GM12878 (cell line): Measurements from ENCODE around the gene ASTL. TPM values are rescaled to one million over a fixed set of nuclear protein-coding genes. Genes with fewer than 3 reads are reported as not detected.

Experiments used
- ATAC-seq: fragments of 200-7000 bp; cut with Tn5 transposase; 3 replicates; pipeline ENCODE4 v1.9.1; 2020; ENCODE audit warnings: mild to moderate bottlenecking, moderate library complexity
- BruUV-seq: library from RNA; stranded (reverse); fragments of 400-500 nt; replicated peaks from 2 replicates; lab custom pipeline; 2021; lab: Mats Ljungman, UMichigan
- CTCF ChIA-PET: fragments of 300-600 bp; sonication (Branson Sonifier 250); formaldehyde crosslinking; extraction: SDS; loops from one replicate; lab custom pipeline; 2021; ENCODE audit warnings: inconsistent platforms; lab: Yijun Ruan, JAX
- POLR2A ChIA-PET: fragments of 350-600 bp; formaldehyde crosslinking; extraction: SDS; loops from one replicate; lab custom pipeline; 2021; ENCODE audit warnings: inconsistent platforms; lab: Charles Lee
- RAD21 ChIA-PET: fragments of 300-600 bp; sonication (Branson Sonifier 250); formaldehyde crosslinking; loops from one replicate; lab custom pipeline; 2023; ENCODE audit warnings: antibody characterized with exemption; ENCODE audit not compliant: unreplicated experiment; lab: Charles Lee
- SMC1A ChIA-PET: fragments of 300-600 bp; sonication (Branson Sonifier 250); formaldehyde crosslinking; loops from one replicate; lab custom pipeline; 2023; ENCODE audit not compliant: unreplicated experiment, uncharacterized antibody; lab: Charles Lee
- DNase-seq: peaks from one replicate; pipeline ENCODE4 v3.0.0-alpha.2; 2011; ENCODE audit warnings: low read depth, low spot score
- FAIRE-seq: peaks from 3 replicates; lab custom pipeline; 2011; peaks lifted over from hg19 to GRCh38; lab: Jason Lieb, UNC
- H2AFZ ChIP-seq: 2 replicates; pipeline ENCODE4 v1.6.0; 2011; ENCODE audit warnings: low read depth, low read length, control low read depth; ENCODE audit not compliant: control insufficient read depth
- H3K27ac ChIP-seq: 2 replicates; pipeline ENCODE4 v1.5.1; 2011; ENCODE audit warnings: control low read depth; ENCODE audit not compliant: control insufficient read depth, insufficient read depth
- H3K27me3 ChIP-seq, 2 experiments: replicated peaks in 1 of 2; 2 replicates each; pipeline versions ENCODE4 v1.6.0 to v1.6.1; 2011; ENCODE audit warnings: low read length in 1 of 2; ENCODE audit not compliant: control insufficient read depth in 2 of 2, insufficient read depth in 2 of 2
- H3K36me3 ChIP-seq, 2 experiments: 2 replicates each; pipeline ENCODE4 v1.5.1; 2011; ENCODE audit warnings: low read length in 1 of 2; ENCODE audit not compliant: control insufficient read depth in 2 of 2, insufficient read depth in 2 of 2
- H3K4me1 ChIP-seq: 2 replicates; pipeline ENCODE4 v1.6.1; 2011; ENCODE audit warnings: mild to moderate bottlenecking, low read length, moderate library complexity, mixed read lengths; ENCODE audit not compliant: control insufficient read depth, insufficient read depth
- H3K4me2 ChIP-seq: 2 replicates; pipeline ENCODE4 v1.6.0; 2011; ENCODE audit warnings: control low read depth; ENCODE audit not compliant: control insufficient read depth, insufficient read depth
- H3K4me3 ChIP-seq: fragments of 200-600 bp; sonication (generic); 2 replicates; pipeline ENCODE4 v1.5.1; 2016
- H3K79me2 ChIP-seq: 2 replicates; pipeline ENCODE4 v1.6.0; 2011; ENCODE audit warnings: low read length; ENCODE audit not compliant: control insufficient read depth, insufficient read depth
- H3K9ac ChIP-seq: 2 replicates; pipeline ENCODE4 v1.8.0; 2011; ENCODE audit warnings: low read length, control low read depth, mixed read lengths; ENCODE audit not compliant: control insufficient read depth, insufficient read depth
- H3K9me3 ChIP-seq: replicated peaks from 3 replicates; pipeline ENCODE4 v1.5.1; 2011; ENCODE audit warnings: mild to moderate bottlenecking, low read length; ENCODE audit not compliant: control insufficient read depth, insufficient read depth
- H4K20me1 ChIP-seq: 2 replicates; pipeline ENCODE4 v1.6.0; 2011; ENCODE audit not compliant: control insufficient read depth, insufficient read depth
- EGR1 ChIP-seq, 2 experiments: IDR thresholded peaks; 1 replicate in 1 of 2; 2 replicates in 1 of 2; pipeline ENCODE4 v1.6.1; 2011 to 2012; ENCODE audit warnings: low read depth in 2 of 2, low read length in 2 of 2, borderline replicate concordance in 1 of 2, mild to moderate bottlenecking in 1 of 2, moderate library complexity in 1 of 2
- ESRRA ChIP-seq: IDR thresholded peaks from 2 replicates; pipeline ENCODE4 v1.6.1; 2012; ENCODE audit warnings: mild to moderate bottlenecking, low read length, improper control_type of control experiment
- PML ChIP-seq: IDR thresholded peaks from 2 replicates; pipeline ENCODE4 v1.6.1; 2012; ENCODE audit warnings: low read length, inconsistent platforms
- RB1 ChIP-seq: fragments of 450-650 bp; formaldehyde crosslinking; IDR thresholded peaks from 2 replicates; pipeline ENCODE4 v1.6.1; 2017; ENCODE audit warnings: mild to moderate bottlenecking, borderline replicate concordance
- RCOR1 ChIP-seq: conservative IDR thresholded peaks from 2 replicates; pipeline ENCODE4 v1.6.1; 2012; ENCODE audit warnings: low read depth, low read length, improper control_type of control experiment
- ZSCAN29 ChIP-seq: fragments of 450-650 bp; IDR thresholded peaks from 2 replicates; pipeline ENCODE4 v1.6.1; 2017; ENCODE audit warnings: mild to moderate bottlenecking, moderate library complexity
- WGBS: methylation state at CpG from one replicate; pipeline ENCODE4 v1.1.6; 2016; ENCODE audit warnings: low lambda C conversion rate; ENCODE audit not compliant: insufficient replicate concordance, insufficient coverage; ENCODE audit errors: missing lambda C conversion rate; 5-methylcytosine and 5-hydroxymethylcytosine counted together
- in situ Hi-C: fragments of 300-500 bp; cut with MboI; formaldehyde crosslinking; loops from 9 replicates; pipeline ENCODE4 v1.14.3; 2018; ENCODE audit warnings: mixed read lengths
- intact Hi-C: fragments of 100-400 bp; cut with micrococcal nuclease; formaldehyde crosslinking; loops from one replicate; pipeline ENCODE4 v1.14.2; 2022; ENCODE audit not compliant: unreplicated experiment
- polyA plus RNA-seq, 11 experiments: library from polyadenylated mRNA; depleted of rRNA in 4 of 11; unstranded in 6 of 11; stranded (reverse) in 5 of 11; fragments of >200 nt; fragmentation: Nextera tagmentation in 4 of 11; fragmentation: Illumina TruSeq in 1 of 11; extraction: Ambion mirVana in 4 of 11; extraction: Trizol in 1 of 11; gene quantifications; 1 replicate in 1 of 11; 2 replicates in 10 of 11; pipeline versions ENCODE4 v1.2.1 to v1.2.3, GENCODE V29; 2011 to 2016; ENCODE audit warnings: inconsistent platforms in 2 of 11, missing spikeins in 2 of 11, low read depth in 1 of 11
- total RNA-seq, 4 experiments: library from RNA; depleted of rRNA in 3 of 4; stranded (reverse); fragments of >200 nt in 3 of 4; fragmentation: Illumina TruSeq in 1 of 4; extraction: Trizol in 1 of 4; gene quantifications; 2 replicates each; pipeline versions ENCODE4 v1.2.1 to v1.2.3, GENCODE V29; 2013 to 2021
- TF ChIP-seq, protein P1 (sequence below): fragments of 450-650 bp; formaldehyde crosslinking; IDR thresholded peaks from 2 replicates; pipeline ENCODE4 v1.4.0; 2020; ENCODE audit warnings: mild to moderate bottlenecking, moderate library complexity
- TF ChIP-seq, protein P2 (sequence below): IDR thresholded peaks from 2 replicates; pipeline ENCODE4 v1.6.1; 2012; ENCODE audit warnings: low read depth, low read length, improper control_type of control experiment

The ASTL gene
- total and polyA plus RNA-seq, 10 of the 15 experiments (the other 5 are each of a cell fraction or from before 2014, with no cell fraction given) = 0.18 to 1.0 (median 0.38) TPM; not detected in 4

DNA sequence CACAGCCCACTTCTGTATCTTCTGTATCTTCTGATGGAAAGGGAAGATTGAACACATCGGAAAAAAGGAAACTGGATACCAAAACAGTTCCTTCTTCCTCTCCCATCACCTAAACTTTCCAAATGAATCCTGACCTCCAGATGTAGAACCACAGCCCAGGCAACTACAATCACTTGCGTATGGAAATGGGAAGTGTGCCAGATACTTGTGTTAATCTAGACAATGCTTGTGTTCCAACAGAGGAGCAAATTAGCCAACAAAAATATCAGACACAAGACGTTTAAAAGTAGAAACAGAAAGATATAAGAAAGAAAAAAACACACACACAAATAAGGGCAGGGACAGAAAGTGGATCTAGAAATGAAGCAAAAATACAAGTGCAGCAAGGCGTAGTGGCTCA, 38.4 kb upstream of the ASTL start:
- H3K79me2 ChIP-seq = no peaks in the 10 kb centered on the region
- TF ChIP-seq RB1 (no peak), PML (no peak), RCOR1 (no peak), EGR1 (IDR thresholded peaks at IDR 0.05; ENCODE audit: borderline replicate concordance in 1 of 2, low read depth in 2 of 2, low read length in 2 of 2) (no peak), ESRRA (no peak), ZSCAN29 (no peak)
- TF ChIP-seq, protein P1, sequence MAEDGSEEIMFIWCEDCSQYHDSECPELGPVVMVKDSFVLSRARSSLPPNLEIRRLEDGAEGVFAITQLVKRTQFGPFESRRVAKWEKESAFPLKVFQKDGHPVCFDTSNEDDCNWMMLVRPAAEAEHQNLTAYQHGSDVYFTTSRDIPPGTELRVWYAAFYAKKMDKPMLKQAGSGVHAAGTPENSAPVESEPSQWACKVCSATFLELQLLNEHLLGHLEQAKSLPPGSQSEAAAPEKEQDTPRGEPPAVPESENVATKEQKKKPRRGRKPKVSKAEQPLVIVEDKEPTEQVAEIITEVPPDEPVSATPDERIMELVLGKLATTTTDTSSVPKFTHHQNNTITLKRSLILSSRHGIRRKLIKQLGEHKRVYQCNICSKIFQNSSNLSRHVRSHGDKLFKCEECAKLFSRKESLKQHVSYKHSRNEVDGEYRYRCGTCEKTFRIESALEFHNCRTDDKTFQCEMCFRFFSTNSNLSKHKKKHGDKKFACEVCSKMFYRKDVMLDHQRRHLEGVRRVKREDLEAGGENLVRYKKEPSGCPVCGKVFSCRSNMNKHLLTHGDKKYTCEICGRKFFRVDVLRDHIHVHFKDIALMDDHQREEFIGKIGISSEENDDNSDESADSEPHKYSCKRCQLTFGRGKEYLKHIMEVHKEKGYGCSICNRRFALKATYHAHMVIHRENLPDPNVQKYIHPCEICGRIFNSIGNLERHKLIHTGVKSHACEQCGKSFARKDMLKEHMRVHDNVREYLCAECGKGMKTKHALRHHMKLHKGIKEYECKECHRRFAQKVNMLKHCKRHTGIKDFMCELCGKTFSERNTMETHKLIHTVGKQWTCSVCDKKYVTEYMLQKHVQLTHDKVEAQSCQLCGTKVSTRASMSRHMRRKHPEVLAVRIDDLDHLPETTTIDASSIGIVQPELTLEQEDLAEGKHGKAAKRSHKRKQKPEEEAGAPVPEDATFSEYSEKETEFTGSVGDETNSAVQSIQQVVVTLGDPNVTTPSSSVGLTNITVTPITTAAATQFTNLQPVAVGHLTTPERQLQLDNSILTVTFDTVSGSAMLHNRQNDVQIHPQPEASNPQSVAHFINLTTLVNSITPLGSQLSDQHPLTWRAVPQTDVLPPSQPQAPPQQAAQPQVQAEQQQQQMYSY (CRISPR knock-in tag) = no peak
- TF ChIP-seq, protein P2, sequence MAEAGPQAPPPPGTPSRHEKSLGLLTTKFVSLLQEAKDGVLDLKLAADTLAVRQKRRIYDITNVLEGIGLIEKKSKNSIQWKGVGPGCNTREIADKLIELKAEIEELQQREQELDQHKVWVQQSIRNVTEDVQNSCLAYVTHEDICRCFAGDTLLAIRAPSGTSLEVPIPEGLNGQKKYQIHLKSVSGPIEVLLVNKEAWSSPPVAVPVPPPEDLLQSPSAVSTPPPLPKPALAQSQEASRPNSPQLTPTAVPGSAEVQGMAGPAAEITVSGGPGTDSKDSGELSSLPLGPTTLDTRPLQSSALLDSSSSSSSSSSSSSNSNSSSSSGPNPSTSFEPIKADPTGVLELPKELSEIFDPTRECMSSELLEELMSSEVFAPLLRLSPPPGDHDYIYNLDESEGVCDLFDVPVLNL = no peak
- ChIA-PET SMC1A (interaction anchor here (1.5 to 7.5 kb wide), 5 partner anchors 13 to 58 kb away, joined by 5 to 338 read pairs (median 34); partner anchors contain the start of genes ASTL and DUSP2), CTCF (interaction anchor here (2.9 to 10.6 kb wide), 8 partner anchors 13 to 183 kb away, joined by 20 to 535 read pairs (median 36); partner anchors contain the start of genes ADRA2B, ANKRD36C, ASTL and DUSP2), RAD21 (interaction anchor here (1.3 to 8.9 kb wide), 5 partner anchors 16 to 184 kb away, joined by 3 to 463 read pairs (median 18); partner anchors contain the start of genes ASTL and DUSP2), POLR2A (interaction anchor here (0.6 to 4.3 kb wide), 5 partner anchors 13 to 39 kb away, joined by 4 to 31 read pairs (median 23); partner anchors contain the start of genes ASTL and STARD7)
- no peak overlapping the region for H3K4me3 ChIP-seq
- BruUV-seq = no TSS peak
- no peaks in the 10 kb centered on the region for H3K27me3 ChIP-seq
- FAIRE-seq (no peak), DNase-seq (no peak), ATAC-seq (no peak)
- H2AFZ ChIP-seq = no peak overlapping the region
- in situ Hi-C loops (loop anchor here (5.0 kb wide), 1 partner anchor 34 kb away; no protein-coding TSS in a partner anchor), intact Hi-C loops (no loop called here)
- no peak overlapping the region for H3K9ac ChIP-seq
- H4K20me1 ChIP-seq = no peaks in the 10 kb centered on the region
- H3K4me1 ChIP-seq = peaks cover 6% of the 10 kb centered on the region; the same call in 1 of the 2 replicates
- 34% methylated on average over 4 of the region's 4 CpGs for WGBS
- H3K4me2 ChIP-seq = no peak overlapping the region
- H3K9me3 ChIP-seq = no peaks in the 10 kb centered on the region
- H3K36me3 ChIP-seq = no peaks in the 10 kb centered on the region
- no peak overlapping the region for H3K27ac ChIP-seq
